ENCODE measurements around the gene ALDH4A1.

GRCh38 chr1:18830596-18830995 is 71.8 kb downstream of the ALDH4A1 start:
- TF ChIP-seq, protein P1, sequence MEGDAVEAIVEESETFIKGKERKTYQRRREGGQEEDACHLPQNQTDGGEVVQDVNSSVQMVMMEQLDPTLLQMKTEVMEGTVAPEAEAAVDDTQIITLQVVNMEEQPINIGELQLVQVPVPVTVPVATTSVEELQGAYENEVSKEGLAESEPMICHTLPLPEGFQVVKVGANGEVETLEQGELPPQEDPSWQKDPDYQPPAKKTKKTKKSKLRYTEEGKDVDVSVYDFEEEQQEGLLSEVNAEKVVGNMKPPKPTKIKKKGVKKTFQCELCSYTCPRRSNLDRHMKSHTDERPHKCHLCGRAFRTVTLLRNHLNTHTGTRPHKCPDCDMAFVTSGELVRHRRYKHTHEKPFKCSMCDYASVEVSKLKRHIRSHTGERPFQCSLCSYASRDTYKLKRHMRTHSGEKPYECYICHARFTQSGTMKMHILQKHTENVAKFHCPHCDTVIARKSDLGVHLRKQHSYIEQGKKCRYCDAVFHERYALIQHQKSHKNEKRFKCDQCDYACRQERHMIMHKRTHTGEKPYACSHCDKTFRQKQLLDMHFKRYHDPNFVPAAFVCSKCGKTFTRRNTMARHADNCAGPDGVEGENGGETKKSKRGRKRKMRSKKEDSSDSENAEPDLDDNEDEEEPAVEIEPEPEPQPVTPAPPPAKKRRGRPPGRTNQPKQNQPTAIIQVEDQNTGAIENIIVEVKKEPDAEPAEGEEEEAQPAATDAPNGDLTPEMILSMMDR (IDR thresholded peaks at IDR 0.05), result no peak
- no peak for TF ChIP-seq EZH2 (IDR thresholded peaks at IDR 0.05)
